Stimulated activated CD8-positive, alpha-beta memory T cell treated with anti-CD3 and anti-CD28 coated beads, Interleukin-7, amount 100 ng/mL, for 4 hours (primary cell): ENCODE measurements around the gene CYP4B1.
"Not testable (repeated sequence)": the region's sequence is repeated elsewhere in the genome, so short reads cannot be mapped to it uniquely, and the experiment has no call there.

ENCODE experiments used
- DNase-seq, 2 donors: peaks; one replicate each; pipeline ENCODE4 v3.0.0-alpha.2; 2020; ENCODE audit warnings: low read depth in 2 of 2

The CYP4B1 gene

DNA sequence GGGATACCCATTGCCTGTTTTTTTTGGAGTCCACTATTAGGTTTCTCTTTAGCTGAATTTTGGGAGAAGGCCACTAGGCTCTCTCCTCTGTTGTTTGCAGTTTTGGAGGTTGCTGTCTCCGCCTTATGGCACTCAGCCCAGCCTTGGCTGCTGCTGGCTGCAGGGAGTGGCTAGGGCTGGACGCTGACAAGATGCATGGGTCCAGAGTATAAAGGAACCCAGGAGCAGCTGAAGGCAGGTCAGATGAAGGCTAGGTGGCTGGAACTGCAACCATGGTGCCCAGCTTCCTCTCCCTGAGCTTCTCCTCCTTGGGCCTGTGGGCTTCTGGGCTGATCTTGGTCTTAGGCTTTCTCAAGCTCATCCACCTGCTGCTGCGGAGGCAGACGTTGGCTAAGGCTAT lies at the start of gene CYP4B1:
TSS of gene CYP4B1 (plus strand) at position 237 of the 400 bp plus-strand sequence. CDS start at position 273, 36 bp downstream.
- no peak for DNase-seq

GRCh38 chr1:46749404-46749803 lies 49.4 kb upstream of the CYP4B1 start:
- no peak for DNase-seq

- no peak for DNase-seq
Measured at GRCh38 chr1:46749921-46750404, 48.9 kb upstream of the CYP4B1 start.

DNA sequence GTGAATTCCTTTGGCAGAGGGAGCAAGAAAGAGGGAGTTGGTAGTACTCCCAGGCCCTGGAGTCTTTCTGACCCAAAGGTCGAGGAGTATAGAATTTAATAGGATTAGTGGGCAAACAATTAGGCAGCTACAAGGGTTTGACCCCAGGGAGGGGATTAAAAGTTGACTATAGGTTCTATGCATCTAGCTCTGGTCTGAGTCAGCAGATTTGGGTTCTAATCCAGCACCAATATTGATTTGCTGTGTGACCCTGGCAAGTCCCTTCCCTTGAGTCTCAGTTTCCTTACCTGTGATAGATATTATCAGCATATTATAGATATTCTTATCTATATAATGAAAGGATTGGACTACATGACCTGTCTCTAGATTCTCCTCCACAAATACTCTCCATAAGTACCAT lies 44.9 kb upstream of the CYP4B1 start:
- no peak for DNase-seq

- not testable (repeated sequence) for DNase-seq
Measured at GRCh38 chr1:46754707-46755106, 44.1 kb upstream of the CYP4B1 start.

DNA sequence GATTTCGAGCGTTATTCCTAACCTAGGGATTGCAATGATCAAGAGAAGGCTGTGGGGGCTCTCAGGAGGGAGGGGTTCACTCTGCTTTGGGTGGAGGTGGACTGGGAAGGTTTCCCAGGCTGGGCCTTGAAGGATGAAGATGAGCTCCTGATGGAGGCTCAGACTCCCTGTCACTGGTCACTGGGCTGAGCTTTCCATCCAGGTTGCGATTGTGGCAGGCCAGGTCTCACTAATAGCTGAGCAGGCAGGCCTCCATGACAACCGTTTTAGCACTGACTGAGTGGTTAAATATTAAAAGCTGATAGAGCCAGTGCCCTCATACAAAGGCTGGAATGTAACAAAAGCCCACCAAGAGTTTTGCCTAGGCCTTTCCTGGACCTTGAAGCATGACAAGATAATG lies 43.7 kb upstream of the CYP4B1 start:
- no peak for DNase-seq

DNA sequence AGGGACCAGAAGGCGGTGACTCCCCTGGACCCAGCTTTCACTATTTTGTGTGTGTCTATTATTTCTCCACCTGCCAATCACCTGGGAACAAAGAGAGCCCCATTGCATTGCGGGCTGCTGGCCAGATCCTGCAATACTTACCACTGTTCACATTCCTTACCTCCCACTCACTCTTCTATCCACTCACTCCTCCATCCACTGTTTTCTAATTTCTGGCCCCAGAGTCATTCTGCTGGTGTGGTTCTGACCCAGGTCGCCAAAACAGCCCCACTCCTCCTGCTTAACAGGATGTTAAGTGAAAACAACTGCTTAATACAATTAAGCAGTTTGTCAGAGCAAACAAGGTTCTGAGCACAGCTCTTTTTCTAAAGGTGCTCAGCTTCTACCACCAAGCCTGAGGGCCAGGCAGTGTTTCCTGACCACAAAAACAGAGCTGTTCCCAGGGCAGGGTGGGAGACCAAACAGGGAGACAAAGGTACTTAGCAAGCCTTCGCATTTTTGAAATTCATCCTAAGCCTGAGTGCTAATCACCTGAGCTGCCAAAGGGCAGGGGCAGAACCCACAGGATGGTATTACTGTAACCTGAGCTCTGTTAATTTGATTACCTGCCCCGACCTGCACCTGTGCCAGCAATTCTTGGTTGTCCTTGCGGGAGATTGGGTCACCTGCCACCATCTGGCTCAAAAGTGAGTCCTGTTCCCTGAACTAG lies 41.4 kb upstream of the CYP4B1 start:
- no peak for DNase-seq

DNA sequence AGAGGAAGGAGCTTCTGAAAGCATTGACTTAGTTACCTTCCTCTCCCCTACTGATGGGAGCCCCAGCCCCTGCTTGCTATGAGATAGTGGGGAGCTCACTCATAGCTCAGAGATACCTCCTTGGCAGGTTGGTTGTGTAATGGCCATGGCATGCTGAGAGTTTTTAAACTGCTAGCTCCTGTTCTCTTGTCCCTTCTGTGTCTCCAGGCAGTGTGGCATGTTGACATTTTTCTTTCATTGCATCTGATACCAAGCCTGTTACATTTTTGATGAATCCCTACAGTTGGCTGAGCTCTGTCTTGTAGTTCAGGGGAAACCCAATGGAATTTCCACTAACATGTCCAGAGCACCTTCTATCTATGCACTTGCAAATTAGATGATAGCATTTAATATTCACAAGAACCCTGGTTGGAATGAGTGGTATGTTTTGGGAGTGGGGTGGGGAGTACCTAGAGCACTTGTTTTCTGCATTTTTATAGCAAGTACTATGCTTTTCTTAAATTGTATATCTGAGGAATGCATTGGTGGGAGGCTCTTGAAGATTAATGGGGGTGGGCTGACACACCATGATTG lies 40.8 kb upstream of the CYP4B1 start:
- DNase-seq = no peak

- no peak for DNase-seq
Measured at GRCh38 chr1:46760558-46761166, 38.2 kb upstream of the CYP4B1 start.

DNA sequence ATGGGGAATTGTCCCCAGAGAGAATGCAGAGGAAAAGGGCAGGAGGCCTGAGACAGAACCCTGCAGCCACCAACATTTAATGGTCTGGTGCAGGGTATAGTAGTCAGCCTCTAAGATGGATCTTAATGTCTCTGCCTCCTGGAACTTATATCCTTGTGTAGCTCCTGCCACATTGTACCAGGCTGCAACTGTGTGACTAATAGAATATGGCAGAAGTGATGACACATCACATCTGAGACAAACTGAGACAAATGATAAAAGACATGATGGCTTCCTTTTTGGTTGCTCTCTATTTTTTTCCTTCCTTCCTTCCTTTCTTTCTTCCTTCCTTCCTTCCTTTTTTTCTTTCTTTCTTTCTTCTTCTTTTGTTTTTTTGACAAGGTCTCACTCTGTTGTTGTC lies 37.1 kb upstream of the CYP4B1 start:
- no peak for DNase-seq

DNA sequence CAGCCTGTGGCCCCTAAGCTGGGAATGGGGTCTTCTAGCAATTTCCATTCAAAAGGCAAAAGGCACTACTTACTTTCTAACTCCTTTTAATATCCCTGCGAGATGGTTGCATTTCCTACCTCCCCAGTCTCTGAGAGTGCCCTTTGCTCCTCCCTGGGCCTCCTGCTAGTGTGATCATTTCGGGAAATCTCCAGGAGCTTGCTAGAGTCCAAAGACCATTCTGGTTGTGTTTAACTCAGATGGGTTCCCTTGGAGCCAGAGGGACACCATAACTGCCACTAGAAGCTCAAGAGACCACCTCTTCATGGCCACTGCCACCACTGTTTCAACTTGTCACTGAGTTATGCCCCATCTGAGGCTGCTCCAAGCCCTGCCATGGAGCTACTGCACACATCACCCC lies 34.4 kb upstream of the CYP4B1 start:
- no peak for DNase-seq

- DNase-seq = no peak
Measured at GRCh38 chr1:46767649-46768282, 31.1 kb upstream of the CYP4B1 start.

DNA sequence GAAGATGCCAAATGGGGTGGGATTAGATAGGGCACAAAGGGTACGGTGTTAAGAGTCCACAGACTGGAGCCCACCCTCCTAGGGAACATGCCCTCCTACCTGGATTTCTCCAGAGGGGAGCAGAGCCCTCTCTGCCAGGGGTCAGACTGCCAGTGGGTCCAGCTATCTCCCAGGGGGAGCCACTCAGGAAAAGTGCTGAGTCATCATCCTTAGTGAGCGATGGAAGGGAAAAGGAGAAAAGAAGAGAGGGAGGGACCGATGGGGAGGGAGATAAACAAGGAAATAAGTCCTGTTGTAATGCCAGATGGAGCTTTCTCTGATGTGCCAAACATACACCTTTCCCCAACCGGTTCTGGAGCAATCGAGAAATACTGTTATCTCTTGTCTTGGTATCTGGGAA lies 30.4 kb upstream of the CYP4B1 start:
- DNase-seq = no peak

- no peak for DNase-seq
Measured at GRCh38 chr1:46769028-46769740, 29.7 kb upstream of the CYP4B1 start.

GRCh38 chr1:46770541-46770940 lies 28.3 kb upstream of the CYP4B1 start:
- no peak for DNase-seq

GRCh38 chr1:46772571-46772970 lies 26.3 kb upstream of the CYP4B1 start:
- DNase-seq = no peak

DNA sequence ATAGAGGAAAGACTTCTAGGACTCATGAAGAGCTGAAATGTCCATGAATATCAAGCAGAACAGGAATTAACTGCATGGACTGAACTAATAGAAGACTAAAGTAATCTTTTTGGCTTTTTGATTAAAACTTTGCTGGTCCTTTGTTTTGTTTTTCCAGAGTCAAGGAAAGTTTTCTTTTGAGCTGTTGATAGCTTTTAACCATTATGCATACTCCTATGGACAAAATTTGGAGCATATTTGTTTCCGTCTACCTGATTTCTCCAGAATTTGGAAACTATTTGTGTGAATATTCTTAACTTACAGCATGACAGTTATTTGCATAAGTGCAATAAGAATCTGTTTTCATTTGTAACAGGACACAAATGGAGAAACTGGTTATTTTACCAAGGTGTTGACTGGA lies 24.5 kb upstream of the CYP4B1 start:
- DNase-seq = no peak

- DNase-seq = not testable (repeated sequence)
Measured at GRCh38 chr1:46778456-46778855, 20.4 kb upstream of the CYP4B1 start.

- DNase-seq = no peak
Measured at GRCh38 chr1:46784666-46785065, 14.2 kb upstream of the CYP4B1 start.

GRCh38 chr1:46788634-46789033 lies 10.2 kb upstream of the CYP4B1 start:
- DNase-seq = not testable (repeated sequence)

DNA sequence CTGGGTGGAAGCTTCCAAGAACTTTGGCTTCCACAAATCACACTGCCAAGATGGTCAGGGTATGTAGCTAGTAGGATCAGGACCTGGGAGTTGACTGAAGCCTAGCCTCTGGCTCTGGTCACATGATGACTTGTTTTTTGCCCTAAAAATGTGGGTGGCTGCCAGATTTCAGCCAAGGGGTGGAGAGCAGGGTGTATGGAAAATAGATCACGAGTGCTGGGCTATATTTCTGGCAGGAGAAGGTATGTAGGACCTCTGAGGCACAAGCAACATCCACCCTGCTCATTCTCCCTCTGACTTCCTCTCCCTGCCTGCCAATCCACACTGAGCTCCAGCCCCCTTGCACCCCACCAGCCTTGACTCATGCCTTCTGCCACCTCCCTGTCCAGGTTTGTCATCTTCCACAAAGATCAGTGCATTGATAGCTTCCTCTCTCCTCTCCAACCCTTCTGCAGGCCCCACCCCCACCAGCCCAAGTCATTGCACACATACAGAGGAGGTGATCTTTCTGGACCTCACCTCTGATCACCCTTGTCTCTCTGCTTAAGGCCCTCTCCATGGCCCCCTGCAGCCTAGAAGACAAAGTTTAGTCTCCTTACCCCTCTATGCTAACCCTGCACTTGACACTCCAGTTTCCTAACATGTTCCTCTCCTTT lies 8.3 kb upstream of the CYP4B1 start:
- no peak for DNase-seq
